D721Med (cell line): ENCODE data around the gene ARL16.

Source experiments
- DNase-seq: peaks from one replicate; pipeline ENCODE4 v3.0.0; 2011; ENCODE audit warnings: low spot score; ENCODE audit not compliant: insufficient read length
- FAIRE-seq: peaks from 2 replicates; lab custom pipeline; 2011; peaks lifted over from hg19 to GRCh38; lab: Jason Lieb, UNC
- TF ChIP-seq, protein P1 (sequence below): IDR thresholded peaks from 2 replicates; pipeline ENCODE4 v1.5.1; 2012; ENCODE audit warnings: mild to moderate bottlenecking, control low read depth; ENCODE audit not compliant: insufficient read depth; ENCODE audit errors: missing control alignments

Gene ARL16

DNA sequence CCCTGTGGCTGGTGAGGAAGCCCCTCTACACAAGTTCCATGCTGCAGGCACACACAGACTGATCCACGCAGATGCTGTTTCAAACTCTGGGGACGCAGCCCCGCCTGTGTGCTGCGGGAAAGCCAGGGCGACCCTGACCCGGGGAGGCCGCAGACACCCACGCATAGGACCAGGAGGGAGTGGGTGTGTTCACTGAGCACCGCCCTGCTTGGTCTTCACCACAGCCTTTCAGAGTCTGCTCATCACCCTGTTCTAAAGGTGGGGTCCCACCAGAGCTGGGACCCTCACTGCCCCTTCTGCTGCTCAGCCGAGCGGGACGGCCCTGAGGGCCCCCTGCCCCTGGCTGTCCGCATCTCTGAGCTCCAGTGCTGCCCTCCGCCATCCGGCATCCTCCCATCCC is 39.1 kb downstream of the ARL16 start:
- DNase-seq (no peak), FAIRE-seq (no peak)
- TF ChIP-seq, protein P1, sequence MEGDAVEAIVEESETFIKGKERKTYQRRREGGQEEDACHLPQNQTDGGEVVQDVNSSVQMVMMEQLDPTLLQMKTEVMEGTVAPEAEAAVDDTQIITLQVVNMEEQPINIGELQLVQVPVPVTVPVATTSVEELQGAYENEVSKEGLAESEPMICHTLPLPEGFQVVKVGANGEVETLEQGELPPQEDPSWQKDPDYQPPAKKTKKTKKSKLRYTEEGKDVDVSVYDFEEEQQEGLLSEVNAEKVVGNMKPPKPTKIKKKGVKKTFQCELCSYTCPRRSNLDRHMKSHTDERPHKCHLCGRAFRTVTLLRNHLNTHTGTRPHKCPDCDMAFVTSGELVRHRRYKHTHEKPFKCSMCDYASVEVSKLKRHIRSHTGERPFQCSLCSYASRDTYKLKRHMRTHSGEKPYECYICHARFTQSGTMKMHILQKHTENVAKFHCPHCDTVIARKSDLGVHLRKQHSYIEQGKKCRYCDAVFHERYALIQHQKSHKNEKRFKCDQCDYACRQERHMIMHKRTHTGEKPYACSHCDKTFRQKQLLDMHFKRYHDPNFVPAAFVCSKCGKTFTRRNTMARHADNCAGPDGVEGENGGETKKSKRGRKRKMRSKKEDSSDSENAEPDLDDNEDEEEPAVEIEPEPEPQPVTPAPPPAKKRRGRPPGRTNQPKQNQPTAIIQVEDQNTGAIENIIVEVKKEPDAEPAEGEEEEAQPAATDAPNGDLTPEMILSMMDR: no peak

DNA sequence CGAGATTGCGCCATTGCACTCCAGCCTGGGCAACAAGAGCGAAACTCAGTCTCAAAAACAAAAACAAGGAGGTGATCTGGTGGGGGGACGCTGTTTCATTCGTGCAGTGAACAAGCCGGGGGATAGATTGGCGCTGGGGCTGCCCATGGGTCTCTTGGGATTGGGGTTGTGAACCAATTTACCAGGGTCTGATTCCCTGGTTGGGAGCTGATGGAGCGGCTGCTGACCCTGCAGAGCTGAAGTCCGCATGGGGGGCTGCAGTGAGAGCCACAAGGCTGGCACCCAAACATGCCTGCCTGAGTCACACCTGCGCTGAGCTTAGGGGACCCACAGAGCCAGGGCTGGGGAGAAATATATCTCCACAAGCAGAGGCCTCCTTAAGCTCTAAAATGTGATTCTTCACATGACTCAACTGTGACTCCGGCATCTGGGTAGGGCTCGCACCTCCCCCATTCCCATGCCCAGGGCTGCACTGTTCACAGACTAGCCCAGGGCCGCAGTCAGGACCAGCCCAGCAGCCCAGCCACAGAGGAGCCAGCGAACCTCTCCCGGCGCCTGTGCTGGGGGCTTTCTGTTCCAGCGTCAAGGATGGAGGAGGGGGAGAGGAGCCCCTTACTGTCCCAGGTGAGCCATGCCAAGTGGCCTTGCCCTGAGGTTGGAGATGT is 41.6 kb downstream of the ARL16 start:
- TF ChIP-seq, protein P1: no peak
- DNase-seq: no peak
- no peak for FAIRE-seq

DNA sequence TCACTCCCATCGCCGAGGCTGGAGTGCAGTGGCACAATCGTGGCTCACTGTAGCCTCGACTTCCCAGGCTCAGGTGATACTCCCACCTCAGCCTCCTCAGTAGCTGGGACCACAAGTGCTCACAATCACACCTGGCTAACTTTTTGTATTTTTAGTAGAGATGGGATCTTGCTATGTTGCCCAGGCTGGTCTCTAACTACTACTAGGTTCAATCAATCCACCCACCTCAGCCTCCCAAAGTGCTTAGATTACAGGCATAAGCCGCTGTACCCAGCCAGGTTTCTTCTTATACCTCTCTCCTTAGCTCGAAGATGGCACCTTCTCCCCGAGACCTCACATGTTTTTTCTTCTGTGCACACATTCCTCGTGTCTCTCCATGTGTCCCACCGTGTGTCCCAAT is 43.6 kb downstream of the ARL16 start:
- DNase-seq (no peak), FAIRE-seq (no peak)
- TF ChIP-seq, protein P1: no peak

DNA sequence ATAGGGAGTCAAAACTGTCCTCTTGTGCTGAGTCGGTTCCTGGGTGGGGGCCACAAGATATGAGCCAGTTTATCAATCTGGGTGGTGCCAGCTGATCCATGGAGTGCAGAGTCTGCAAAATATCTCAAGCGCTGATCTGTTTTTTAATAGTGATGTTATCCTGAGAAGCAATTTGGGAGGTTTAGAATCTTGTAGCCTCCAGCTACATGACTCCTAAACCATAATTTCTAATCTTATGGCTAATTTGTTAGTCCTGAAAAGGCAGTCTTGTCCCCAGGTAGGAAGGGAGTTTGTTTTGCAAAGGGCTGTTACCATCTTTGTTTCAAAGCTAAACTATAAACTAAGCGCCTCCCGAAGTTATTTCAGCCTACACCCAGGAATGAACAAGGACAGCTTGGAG is 44.9 kb downstream of the ARL16 start:
- TF ChIP-seq, protein P1: no peak
- DNase-seq (no peak), FAIRE-seq (no peak)

DNA sequence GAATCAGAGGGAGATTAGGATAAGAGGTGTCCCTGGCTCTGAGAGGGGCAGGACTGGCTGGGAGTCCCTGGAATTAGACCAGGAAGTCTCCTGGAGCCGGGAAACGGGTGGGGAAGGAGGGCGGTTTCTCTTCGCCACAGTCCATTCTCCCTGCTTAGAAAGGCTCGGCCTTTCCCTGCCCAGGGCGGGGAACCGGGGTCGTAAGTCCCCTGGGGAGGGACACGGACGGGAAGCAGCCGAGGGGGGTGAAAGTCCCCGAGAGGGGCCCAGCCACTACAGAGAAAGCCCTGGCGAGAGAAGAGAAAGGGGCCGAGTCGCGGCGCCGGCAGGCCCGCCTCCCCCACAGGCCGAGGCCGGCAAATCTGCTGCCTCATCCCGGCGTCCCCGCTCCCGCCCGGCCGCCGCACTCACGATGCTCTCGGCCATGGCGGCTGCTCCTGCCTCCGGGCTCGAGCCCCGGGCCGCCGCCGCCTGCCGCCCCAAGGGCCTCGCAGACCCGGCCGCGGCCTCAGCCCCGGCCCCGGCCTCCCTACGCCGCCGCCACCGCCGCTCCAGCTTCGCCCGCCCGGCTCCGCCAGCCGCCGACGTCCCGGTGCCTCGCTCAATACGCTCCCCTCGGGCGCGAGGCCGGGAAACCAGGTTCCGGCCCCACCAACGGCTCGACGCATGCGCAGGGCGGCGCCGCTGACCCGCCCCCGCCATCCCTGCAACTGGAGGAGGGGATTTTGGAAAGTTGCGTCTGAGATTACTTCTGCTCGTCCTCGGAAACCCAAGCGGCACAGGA is 46.9 kb downstream of the ARL16 start, which contains the start of the genes NPLOC4 and TSPAN10:
NPLOC4 (minus strand) TSS at position 608 of the 784 bp plus-strand sequence; CDS start at position 426, 182 bp downstream.
TSPAN10 (plus strand) TSS at position 692 of the 784 bp plus-strand sequence. CDS start 5,217 bp downstream, outside the sequence.
- TF ChIP-seq, protein P1: no peak
- DNase-seq (peak; percentile 93), FAIRE-seq (no peak)

DNA sequence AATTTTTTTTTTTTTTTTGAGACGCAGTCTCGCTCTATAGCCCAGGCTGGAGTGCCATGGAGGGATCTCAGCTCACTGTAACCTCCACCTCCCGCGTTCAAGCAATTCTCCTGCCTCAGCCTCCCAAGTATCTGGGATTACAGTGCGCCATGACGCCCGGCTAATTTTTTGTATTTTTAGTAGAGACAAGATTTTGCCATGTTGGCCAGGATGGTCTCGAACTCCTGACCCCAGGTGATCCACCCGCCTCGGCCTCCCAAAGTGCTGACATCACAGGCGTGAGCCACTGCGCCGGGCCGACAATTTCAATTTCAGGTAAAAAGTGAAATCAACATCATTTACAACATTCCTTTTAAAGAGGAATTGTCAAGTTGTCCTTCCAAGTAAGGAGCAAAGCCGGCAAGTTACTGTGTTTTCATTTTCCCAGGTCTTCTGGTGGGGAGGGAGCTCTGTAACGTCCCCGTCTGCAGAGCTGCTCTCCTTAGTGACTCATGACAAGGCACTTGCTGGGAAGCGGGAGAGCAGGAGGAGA is 47.6 kb downstream of the ARL16 start:
- FAIRE-seq: no peak
- TF ChIP-seq, protein P1: no peak

More for the DNA sequence above, 47.6 kb downstream of the ARL16 start:
- no peak for DNase-seq
